ENCODE measurements around the gene ZFYVE9. TPM values are rescaled to one million over a fixed set of nuclear protein-coding genes. Genes with fewer than 3 reads are reported as not detected.

The ZFYVE9 gene
- polyA plus RNA-seq, 1 donor from 2014 or later = 18.1 TPM

DNA sequence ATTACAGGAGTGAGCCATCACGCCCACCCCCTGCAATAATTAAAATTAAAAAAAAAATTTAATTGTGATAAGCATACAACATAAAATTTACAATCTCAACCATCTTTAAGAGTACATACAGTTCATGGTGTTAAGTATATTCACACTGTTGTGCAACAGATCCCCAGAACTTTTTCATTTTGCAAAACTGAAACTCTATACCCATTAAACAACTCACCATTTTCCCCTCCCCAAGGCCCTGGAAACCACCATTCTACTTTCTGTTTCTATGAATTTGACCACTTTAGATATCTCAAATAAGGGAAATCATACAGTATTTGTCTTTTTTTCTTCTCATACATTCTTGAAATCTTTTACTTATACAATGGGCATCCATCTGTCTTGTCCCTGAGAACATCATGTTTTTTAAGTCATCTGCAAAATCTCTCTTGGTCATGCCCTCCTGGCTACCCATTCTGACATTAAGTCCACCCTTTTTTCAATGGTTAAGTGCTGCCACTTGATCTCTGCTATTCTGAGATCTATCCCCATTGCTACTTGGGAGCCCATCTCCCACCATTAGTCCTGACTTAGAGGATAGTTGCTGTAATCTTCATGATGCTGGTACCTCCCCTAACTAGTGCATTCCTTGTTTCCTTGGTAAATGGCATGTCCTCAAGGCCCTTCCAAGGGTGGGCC is 39.4 kb upstream of the ZFYVE9 start:
- H3K4me3 ChIP-seq (ENCODE audit: low read length) = no peak overlapping the region
- no peaks in the 10 kb centered on the region for H3K9me2 ChIP-seq (ENCODE audit: insufficient read depth, low read length)
- H3K36me3 ChIP-seq (ENCODE audit: insufficient read depth, low read length) = no peaks in the 10 kb centered on the region
- TF ChIP-seq MXI1 (conservative IDR thresholded peaks at IDR 0.05; ENCODE audit: poor library complexity, severe bottlenecking) = no peak
- TF ChIP-seq SMC3 (conservative IDR thresholded peaks at IDR 0.05; ENCODE audit: poor library complexity) = no peak
- no peaks in the 10 kb centered on the region for H4K20me1 ChIP-seq (ENCODE audit: insufficient read depth)
- no peaks in the 10 kb centered on the region for H3K27me3 ChIP-seq (ENCODE audit: insufficient read depth, low read depth, low read length)
- H3K9me3 ChIP-seq (ENCODE audit: low read length) = no peaks in the 10 kb centered on the region
- no peaks in the 10 kb centered on the region for H3F3A ChIP-seq (ENCODE audit: insufficient read depth, low read length, poor library complexity, severe bottlenecking)
- no peak overlapping the region for H3K4me2 ChIP-seq (ENCODE audit: low read length)
- H3K27ac ChIP-seq (ENCODE audit: low read length) = no peak overlapping the region
- H2AFZ ChIP-seq (ENCODE audit: low read depth, low read length) = no peak overlapping the region
- no peak overlapping the region for H3K9ac ChIP-seq (ENCODE audit: low read length)
- H3K79me2 ChIP-seq (replicated peaks; ENCODE audit: insufficient read depth, low read length) = no peaks in the 10 kb centered on the region

DNA sequence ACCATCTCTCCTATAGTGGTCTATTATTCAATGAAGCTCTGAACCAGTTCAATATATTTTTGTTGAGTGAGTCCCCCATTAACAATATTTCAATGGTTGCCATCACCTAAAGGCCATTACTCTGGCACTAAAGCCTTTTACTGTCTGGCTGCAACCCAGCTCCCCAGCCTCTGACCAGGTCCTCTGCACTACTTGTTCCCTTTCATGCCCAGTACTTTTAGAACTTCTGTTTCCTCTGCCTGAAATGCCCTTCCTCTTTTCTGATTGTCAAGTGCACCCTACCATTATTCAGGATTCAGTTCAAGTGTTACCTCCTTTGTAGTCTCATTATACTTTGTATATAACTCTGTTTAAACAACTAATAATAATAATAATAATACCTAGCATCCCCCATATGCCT is 30.4 kb upstream of the ZFYVE9 start:
- H3K9me2 ChIP-seq (ENCODE audit: insufficient read depth, low read length) = no peaks in the 10 kb centered on the region
- H2AFZ ChIP-seq (ENCODE audit: low read depth, low read length) = no peak overlapping the region
- H3K36me3 ChIP-seq (ENCODE audit: insufficient read depth, low read length) = no peaks in the 10 kb centered on the region
- H3K9ac ChIP-seq (ENCODE audit: low read length) = no peak overlapping the region
- no peaks in the 10 kb centered on the region for H3K9me3 ChIP-seq (ENCODE audit: low read length)
- H3K79me2 ChIP-seq (replicated peaks; ENCODE audit: insufficient read depth, low read length) = no peaks in the 10 kb centered on the region
- no peaks in the 10 kb centered on the region for H3F3A ChIP-seq (ENCODE audit: insufficient read depth, low read length, poor library complexity, severe bottlenecking)
- no peaks in the 10 kb centered on the region for H4K20me1 ChIP-seq (ENCODE audit: insufficient read depth)
- H3K27ac ChIP-seq (ENCODE audit: low read length) = no peak overlapping the region
- no peak for TF ChIP-seq MXI1 (conservative IDR thresholded peaks at IDR 0.05; ENCODE audit: poor library complexity, severe bottlenecking)
- TF ChIP-seq SMC3 (conservative IDR thresholded peaks at IDR 0.05; ENCODE audit: poor library complexity) = no peak
- TF ChIP-seq, protein P1, sequence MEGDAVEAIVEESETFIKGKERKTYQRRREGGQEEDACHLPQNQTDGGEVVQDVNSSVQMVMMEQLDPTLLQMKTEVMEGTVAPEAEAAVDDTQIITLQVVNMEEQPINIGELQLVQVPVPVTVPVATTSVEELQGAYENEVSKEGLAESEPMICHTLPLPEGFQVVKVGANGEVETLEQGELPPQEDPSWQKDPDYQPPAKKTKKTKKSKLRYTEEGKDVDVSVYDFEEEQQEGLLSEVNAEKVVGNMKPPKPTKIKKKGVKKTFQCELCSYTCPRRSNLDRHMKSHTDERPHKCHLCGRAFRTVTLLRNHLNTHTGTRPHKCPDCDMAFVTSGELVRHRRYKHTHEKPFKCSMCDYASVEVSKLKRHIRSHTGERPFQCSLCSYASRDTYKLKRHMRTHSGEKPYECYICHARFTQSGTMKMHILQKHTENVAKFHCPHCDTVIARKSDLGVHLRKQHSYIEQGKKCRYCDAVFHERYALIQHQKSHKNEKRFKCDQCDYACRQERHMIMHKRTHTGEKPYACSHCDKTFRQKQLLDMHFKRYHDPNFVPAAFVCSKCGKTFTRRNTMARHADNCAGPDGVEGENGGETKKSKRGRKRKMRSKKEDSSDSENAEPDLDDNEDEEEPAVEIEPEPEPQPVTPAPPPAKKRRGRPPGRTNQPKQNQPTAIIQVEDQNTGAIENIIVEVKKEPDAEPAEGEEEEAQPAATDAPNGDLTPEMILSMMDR (IDR thresholded peaks at IDR 0.05; ENCODE audit: poor library complexity, severe bottlenecking) = no peak
- TF ChIP-seq POLR2AphosphoS5 (IDR thresholded peaks at IDR 0.05) = no peak
- no peak for TF ChIP-seq TAF1 (IDR thresholded peaks at IDR 0.05; ENCODE audit: low read depth)
- TF ChIP-seq EP300 (conservative IDR thresholded peaks at IDR 0.05; ENCODE audit: poor library complexity, severe bottlenecking) = no peak
- TF ChIP-seq EZH2 (IDR thresholded peaks at IDR 0.05; ENCODE audit: borderline replicate concordance, insufficient read depth, low read length, poor library complexity, severe bottlenecking) = no peak
- TF ChIP-seq, protein P2, sequence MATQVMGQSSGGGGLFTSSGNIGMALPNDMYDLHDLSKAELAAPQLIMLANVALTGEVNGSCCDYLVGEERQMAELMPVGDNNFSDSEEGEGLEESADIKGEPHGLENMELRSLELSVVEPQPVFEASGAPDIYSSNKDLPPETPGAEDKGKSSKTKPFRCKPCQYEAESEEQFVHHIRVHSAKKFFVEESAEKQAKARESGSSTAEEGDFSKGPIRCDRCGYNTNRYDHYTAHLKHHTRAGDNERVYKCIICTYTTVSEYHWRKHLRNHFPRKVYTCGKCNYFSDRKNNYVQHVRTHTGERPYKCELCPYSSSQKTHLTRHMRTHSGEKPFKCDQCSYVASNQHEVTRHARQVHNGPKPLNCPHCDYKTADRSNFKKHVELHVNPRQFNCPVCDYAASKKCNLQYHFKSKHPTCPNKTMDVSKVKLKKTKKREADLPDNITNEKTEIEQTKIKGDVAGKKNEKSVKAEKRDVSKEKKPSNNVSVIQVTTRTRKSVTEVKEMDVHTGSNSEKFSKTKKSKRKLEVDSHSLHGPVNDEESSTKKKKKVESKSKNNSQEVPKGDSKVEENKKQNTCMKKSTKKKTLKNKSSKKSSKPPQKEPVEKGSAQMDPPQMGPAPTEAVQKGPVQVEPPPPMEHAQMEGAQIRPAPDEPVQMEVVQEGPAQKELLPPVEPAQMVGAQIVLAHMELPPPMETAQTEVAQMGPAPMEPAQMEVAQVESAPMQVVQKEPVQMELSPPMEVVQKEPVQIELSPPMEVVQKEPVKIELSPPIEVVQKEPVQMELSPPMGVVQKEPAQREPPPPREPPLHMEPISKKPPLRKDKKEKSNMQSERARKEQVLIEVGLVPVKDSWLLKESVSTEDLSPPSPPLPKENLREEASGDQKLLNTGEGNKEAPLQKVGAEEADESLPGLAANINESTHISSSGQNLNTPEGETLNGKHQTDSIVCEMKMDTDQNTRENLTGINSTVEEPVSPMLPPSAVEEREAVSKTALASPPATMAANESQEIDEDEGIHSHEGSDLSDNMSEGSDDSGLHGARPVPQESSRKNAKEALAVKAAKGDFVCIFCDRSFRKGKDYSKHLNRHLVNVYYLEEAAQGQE (IDR thresholded peaks at IDR 0.05; ENCODE audit: borderline replicate concordance) = no peak
- TF ChIP-seq RAD21 (conservative IDR thresholded peaks at IDR 0.05) = no peak
- H3K27me3 ChIP-seq (ENCODE audit: insufficient read depth, low read depth, low read length) = no peaks in the 10 kb centered on the region
- H3K4me3 ChIP-seq (ENCODE audit: low read length) = no peak overlapping the region
- H3K4me2 ChIP-seq (ENCODE audit: low read length) = no peak overlapping the region
